Nephron progenitor cell (in vitro differentiated cells): Measurements from ENCODE around the gene RCOR2.

Source experiments
- DNase-seq: peaks from one replicate; pipeline ENCODE4 v3.0.0; 2021
- H3K27ac Mint-ChIP-seq: 2 replicates; pipeline ENCODE4 v1.8.0; 2021; ENCODE audit warnings: mild to moderate bottlenecking, moderate library complexity, mixed read lengths
- H3K27me3 Mint-ChIP-seq: 2 replicates; pipeline ENCODE4 v1.8.0; 2021; ENCODE audit warnings: mild to moderate bottlenecking, low read depth, mixed read lengths; ENCODE audit not compliant: poor library complexity
- H3K36me3 Mint-ChIP-seq: 2 replicates; pipeline ENCODE4 v1.8.0; 2021; ENCODE audit warnings: low read depth, mixed read lengths
- H3K4me1 Mint-ChIP-seq: 2 replicates; pipeline ENCODE4 v1.8.0; 2021; ENCODE audit warnings: mixed read lengths
- H3K4me3 Mint-ChIP-seq: 2 replicates; pipeline ENCODE4 v1.8.0; 2021; ENCODE audit warnings: mild to moderate bottlenecking, moderate library complexity, mixed read lengths
- H3K9me3 Mint-ChIP-seq: 2 replicates; pipeline ENCODE4 v1.8.0; 2021; ENCODE audit warnings: mild to moderate bottlenecking, moderate library complexity, mixed read lengths
- TF ChIP-seq, protein P1 (sequence below): fragments of 200-600 bp; sonication (generic); IDR thresholded peaks from 2 replicates; pipeline ENCODE4 v1.5.0; 2021; ENCODE audit warnings: antibody characterized with exemption

RCOR2 gene

DNA sequence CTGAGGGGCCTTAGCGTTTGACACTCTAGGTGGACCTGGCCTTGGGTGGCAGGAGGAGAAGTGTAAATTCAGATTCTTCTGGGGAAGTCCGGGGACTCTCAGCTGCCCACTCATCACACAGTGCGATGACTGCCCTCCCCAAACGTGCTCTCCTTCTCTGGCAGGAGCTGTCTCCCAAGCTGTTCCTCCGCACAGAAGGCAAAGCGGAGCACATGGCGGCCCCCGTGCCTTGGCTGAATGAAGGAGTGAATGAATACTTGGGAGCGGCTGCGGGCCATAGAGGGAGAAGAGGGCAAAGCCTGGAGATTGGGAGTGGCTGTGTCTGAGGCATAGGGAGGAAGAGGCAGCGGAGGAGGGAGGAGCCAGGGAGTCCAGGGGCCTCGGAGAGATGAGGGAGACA lies 14.9 kb upstream of the RCOR2 start:
- Mint-ChIP-seq H3K4me3 (no peak overlapping the region), H3K36me3 (no peaks in the 10 kb centered on the region), H3K27ac (no peak overlapping the region), H3K27me3 (peaks cover 3% of the 10 kb centered on the region), H3K9me3 (peaks cover 4% of the 10 kb centered on the region), H3K4me1 (peaks cover 42% of the 10 kb centered on the region)
- DNase-seq, result no peak
- TF ChIP-seq, protein P1, sequence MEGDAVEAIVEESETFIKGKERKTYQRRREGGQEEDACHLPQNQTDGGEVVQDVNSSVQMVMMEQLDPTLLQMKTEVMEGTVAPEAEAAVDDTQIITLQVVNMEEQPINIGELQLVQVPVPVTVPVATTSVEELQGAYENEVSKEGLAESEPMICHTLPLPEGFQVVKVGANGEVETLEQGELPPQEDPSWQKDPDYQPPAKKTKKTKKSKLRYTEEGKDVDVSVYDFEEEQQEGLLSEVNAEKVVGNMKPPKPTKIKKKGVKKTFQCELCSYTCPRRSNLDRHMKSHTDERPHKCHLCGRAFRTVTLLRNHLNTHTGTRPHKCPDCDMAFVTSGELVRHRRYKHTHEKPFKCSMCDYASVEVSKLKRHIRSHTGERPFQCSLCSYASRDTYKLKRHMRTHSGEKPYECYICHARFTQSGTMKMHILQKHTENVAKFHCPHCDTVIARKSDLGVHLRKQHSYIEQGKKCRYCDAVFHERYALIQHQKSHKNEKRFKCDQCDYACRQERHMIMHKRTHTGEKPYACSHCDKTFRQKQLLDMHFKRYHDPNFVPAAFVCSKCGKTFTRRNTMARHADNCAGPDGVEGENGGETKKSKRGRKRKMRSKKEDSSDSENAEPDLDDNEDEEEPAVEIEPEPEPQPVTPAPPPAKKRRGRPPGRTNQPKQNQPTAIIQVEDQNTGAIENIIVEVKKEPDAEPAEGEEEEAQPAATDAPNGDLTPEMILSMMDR, result no peak

DNA sequence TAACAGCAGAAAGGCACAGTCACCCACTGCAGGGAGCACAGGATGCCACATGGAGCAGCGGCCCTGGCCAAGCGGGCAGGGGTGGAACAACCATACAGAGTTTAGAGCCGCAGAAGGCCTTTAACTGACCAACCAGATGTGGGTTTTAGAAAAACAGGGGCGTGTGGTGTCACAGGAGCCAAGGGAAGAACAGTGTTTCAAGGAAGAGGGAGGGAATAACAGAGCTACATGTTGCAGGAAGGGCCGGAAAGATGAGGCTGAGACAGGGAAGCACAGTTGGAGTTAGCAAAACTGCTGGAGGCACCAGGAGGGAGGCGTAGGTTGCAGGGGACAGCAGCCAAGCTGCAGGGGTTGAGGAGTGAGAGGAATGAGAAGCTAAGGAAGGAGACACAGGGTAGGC lies 14.1 kb upstream of the RCOR2 start:
- TF ChIP-seq, protein P1, result no peak
- Mint-ChIP-seq H3K27me3 (peaks cover 3% of the 10 kb centered on the region), H3K27ac (peak overlapping the region; percentile 91), H3K9me3 (peaks cover 4% of the 10 kb centered on the region), H3K4me1 (peaks cover 40% of the 10 kb centered on the region), H3K36me3 (no peaks in the 10 kb centered on the region), H3K4me3 (no peak overlapping the region)
- no peak for DNase-seq

DNA sequence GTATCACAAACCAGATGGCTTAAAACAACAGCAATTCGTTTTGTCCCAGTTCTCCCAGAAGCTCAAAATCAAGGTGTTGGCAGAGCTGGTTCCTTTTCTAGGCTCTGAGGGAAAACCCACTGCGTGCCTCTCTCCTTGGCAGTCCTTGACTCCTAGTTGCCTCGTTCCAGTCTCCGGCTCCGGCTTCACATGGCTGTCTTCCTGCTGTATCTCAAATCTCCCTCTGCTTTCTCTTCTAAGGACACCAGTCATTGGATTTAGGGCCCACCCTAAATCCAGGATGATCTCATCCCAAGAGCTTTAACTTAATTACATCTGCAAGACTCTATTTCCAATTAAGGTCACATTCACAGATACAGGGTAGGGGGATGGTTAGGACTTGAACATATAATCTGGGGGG lies 12.7 kb upstream of the RCOR2 start:
- TF ChIP-seq, protein P1, result no peak
- no peaks in the 10 kb centered on the region for H3K9me3 Mint-ChIP-seq
- H3K36me3 Mint-ChIP-seq, result no peaks in the 10 kb centered on the region
- no peak for DNase-seq
- H3K4me1 Mint-ChIP-seq, result peaks cover 29% of the 10 kb centered on the region
- H3K27me3 Mint-ChIP-seq, result peaks cover 11% of the 10 kb centered on the region
- no peak overlapping the region for H3K4me3 Mint-ChIP-seq
- no peak overlapping the region for H3K27ac Mint-ChIP-seq

DNA sequence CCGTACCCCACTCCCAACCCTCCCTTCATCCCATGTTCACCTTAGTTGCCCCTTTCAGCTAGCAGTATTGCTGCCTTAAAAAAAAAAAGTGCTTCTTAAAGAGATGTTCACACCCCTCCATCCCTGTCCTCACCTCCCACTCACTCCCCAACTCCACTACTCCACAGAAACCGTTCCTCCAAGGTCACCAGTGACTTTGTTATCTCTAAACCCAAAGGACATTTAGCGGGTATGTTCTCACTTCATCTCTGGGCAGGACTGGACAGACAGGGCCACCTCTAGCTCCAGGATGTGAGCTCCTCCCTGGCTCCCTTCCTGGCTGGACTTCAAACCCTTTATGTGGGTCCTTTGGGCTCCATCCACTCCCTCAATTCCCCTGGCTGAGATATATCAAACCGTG lies 6.4 kb upstream of the RCOR2 start:
- Mint-ChIP-seq H3K36me3 (no peaks in the 10 kb centered on the region), H3K27me3 (peaks cover 11% of the 10 kb centered on the region), H3K4me1 (peaks cover 52% of the 10 kb centered on the region), H3K27ac (no peak overlapping the region), H3K4me3 (no peak overlapping the region), H3K9me3 (peaks cover 12% of the 10 kb centered on the region)
- DNase-seq, result no peak
- TF ChIP-seq, protein P1, result no peak

DNA sequence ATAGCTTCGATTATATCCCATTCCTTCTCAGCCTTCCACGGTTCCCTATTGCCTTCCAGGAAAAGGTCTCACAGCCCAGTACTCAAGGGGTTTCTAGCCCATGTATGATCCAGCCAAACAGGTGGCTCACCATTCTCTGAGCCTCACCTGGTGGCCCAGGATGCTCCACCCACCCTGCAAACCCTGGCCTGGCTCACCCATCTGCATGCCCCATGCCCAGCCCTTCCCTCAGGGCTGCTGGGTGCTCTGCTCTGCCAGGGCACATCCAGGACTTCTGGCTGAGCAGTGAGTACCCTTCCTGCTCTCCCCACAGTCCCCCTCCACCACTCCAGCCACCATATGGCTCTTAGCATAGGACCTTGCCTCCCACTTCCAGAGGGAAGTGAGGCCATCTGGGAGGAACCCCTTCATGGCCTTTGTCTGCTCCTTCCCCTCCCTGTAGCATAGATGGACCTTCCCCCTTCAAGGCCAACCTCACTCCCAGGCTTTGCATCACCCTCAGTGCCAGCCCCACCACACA lies 5.8 kb upstream of the RCOR2 start:
- TF ChIP-seq, protein P1, result no peak
- H3K9me3 Mint-ChIP-seq, result peaks cover 12% of the 10 kb centered on the region
- H3K27ac Mint-ChIP-seq, result peak overlapping the region; percentile 41
- peaks cover 8% of the 10 kb centered on the region for H3K27me3 Mint-ChIP-seq
- peak overlapping the region; percentile 2 for H3K4me3 Mint-ChIP-seq
- H3K36me3 Mint-ChIP-seq, result no peaks in the 10 kb centered on the region
- peaks cover 53% of the 10 kb centered on the region for H3K4me1 Mint-ChIP-seq
- DNase-seq, result no peak

DNA sequence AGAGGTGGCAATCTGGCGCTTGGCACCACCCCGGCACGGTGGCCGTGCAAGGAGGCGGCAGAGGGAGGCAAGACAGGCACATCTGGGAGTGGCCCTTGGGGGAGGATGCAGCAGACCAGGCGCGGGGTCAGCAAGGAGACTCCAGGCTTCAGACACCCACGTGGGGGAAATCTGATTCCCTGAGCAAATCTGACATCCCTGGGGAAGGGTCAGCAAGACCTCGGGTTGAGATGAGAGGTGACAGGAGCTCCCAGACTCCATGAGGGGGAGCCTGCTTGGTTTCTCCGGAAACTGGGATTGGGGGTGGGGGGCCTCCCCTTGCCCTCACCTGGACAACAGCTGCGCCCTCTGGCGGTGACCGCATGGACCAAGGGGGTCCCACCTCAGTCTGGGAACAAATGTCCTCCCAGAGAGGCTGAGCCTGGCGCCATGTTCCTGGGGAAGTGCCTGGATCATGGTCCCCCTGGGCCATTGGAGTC lies 4.0 kb upstream of the RCOR2 start:
- Mint-ChIP-seq H3K9me3 (peaks cover 12% of the 10 kb centered on the region), H3K4me1 (peaks cover 56% of the 10 kb centered on the region), H3K36me3 (no peaks in the 10 kb centered on the region), H3K27me3 (peaks cover 8% of the 10 kb centered on the region), H3K4me3 (peak overlapping the region; percentile 30), H3K27ac (no peak overlapping the region)
- TF ChIP-seq, protein P1, result peak; percentile 68
- peak; percentile 83 for DNase-seq
